ENCODE data around the gene ANO10.

DNA sequence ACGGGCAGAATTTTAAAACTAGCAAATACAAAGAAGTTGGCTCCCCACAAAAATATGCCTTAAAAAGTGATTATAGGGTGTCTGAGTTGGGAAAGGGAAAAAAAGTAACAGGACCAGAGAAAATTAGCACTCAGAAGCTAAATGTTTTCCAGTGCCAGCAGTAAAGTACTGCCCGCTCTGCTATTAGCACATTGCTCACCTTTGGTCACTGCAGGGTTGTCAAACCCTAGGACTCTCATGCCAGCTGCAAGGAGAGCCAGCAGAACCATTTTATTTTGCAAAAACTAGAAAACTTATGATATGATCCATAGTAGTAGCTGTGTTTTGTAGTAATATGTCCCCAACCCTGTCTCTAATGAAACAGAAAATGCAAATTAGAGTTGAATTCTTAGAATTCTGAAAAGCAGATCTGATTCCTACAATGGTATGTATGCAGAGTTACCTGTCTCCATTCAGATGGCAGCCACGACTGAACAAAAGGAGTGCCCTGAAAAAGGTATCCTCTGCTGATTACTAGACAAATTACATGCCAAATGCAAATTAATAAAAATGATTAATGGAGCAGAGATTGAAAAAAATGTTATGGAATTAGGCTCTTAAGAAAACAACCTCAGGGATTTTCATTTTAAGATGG is 185.2 kb downstream of the ANO10 start:
- TF ChIP-seq, protein P1, sequence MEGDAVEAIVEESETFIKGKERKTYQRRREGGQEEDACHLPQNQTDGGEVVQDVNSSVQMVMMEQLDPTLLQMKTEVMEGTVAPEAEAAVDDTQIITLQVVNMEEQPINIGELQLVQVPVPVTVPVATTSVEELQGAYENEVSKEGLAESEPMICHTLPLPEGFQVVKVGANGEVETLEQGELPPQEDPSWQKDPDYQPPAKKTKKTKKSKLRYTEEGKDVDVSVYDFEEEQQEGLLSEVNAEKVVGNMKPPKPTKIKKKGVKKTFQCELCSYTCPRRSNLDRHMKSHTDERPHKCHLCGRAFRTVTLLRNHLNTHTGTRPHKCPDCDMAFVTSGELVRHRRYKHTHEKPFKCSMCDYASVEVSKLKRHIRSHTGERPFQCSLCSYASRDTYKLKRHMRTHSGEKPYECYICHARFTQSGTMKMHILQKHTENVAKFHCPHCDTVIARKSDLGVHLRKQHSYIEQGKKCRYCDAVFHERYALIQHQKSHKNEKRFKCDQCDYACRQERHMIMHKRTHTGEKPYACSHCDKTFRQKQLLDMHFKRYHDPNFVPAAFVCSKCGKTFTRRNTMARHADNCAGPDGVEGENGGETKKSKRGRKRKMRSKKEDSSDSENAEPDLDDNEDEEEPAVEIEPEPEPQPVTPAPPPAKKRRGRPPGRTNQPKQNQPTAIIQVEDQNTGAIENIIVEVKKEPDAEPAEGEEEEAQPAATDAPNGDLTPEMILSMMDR (IDR thresholded peaks at IDR 0.05), result no peak
- TF ChIP-seq POLR2A (IDR thresholded peaks at IDR 0.05), result no peak

Measured in thyroid gland (tissue), 4 donors.